Stimulated activated CD4-positive, alpha-beta T cell treated with anti-CD3 and anti-CD28 coated beads, Interleukin-12 subunit alpha, Interleukin-12 subunit beta, amount 100 ng/mL, for 48 hours (primary cell): ENCODE results near the gene PROKR2.

ENCODE experiments used
- DNase-seq, 3 donors: peaks; one replicate each; pipeline ENCODE4 v3.0.0-alpha.2; 2020; ENCODE audit warnings: low read depth in 2 of 3, low spot score in 1 of 3

Gene PROKR2

GRCh38 chr20:5316188-5317158 lies at the start of gene PROKR2:
Gene PROKR2, minus strand, starts transcription at chr20:5316954. Its CDS starts 2,585 bp downstream, at chr20:5314369.
- DNase-seq = peak in 1 of 3 donors; percentile 8

- DNase-seq = no peak
Measured at GRCh38 chr20:5364997-5365597, 48.3 kb upstream of the PROKR2 start.

DNA sequence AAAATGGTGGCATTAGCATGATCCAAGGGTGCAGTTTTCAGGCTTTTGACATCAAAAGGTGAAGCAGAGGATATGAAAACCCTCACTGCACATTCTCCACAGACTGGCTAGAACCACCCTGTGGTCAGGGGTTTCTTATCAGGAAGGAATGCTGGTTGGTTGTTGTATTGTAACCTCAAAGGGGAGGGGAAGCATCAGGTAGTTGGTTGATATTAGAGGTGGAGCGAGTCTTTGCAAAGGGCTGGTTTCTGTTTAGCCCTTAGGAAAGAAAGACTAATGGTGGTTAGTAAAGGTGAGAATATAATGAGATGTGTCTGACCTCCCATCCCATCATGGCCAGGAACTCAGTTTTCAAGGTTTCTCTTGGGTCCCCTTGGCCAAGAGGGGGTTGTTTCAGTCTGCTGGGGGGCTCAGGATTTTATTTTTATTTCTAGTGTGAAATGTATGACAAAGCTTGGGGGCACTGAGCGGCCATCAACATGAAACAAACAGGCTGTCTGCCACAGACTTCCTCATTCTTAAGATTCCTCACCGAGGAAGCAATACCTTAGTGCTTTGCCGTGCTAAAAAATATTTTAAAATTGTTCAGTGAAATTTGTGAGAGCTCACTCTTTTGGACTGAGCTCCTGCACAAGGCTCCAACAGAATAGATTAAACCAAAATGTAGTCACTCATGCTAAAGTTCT lies 47.5 kb upstream of the PROKR2 start:
- no peak for DNase-seq

DNA sequence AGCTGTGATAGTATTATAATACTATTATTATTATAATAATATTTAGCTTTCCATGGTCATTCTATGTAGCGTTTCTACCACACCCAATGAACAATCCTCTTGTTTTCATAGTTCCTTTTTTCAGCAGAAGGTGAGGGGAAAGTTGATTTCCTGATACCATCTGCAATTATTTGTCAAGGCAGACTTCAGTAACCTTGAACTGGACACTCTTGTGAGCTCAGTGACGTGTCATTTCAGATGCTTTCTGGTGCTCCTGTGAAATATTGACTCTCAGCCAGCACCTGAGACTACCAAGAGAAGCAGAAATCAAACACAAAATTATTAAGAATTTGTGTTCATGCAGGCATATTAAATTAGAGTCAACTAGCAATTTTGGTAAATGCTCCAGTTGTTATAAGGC lies 46.0 kb upstream of the PROKR2 start:
- DNase-seq = no peak

- no peak for DNase-seq
Measured at GRCh38 chr20:5361176-5361575, 44.4 kb upstream of the PROKR2 start.

DNA sequence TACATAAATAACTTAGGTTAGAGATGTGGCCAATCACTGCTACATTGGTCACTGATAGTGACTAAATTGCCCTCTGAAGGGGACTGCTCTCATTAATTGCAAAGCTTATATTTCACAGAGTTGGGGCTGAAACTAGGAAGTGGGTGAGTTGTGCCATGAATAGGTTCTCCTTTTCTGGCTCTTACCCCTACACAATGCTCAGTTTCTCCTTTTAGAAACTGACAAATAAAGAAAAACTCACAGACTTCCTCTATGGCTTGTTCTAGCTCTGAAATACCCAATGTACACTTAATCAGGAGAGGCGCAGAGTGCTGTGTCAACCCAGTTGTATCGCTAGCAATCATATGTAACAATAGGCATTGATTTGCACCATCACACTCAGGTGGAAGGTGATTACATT lies 41.2 kb upstream of the PROKR2 start:
- DNase-seq = no peak

DNA sequence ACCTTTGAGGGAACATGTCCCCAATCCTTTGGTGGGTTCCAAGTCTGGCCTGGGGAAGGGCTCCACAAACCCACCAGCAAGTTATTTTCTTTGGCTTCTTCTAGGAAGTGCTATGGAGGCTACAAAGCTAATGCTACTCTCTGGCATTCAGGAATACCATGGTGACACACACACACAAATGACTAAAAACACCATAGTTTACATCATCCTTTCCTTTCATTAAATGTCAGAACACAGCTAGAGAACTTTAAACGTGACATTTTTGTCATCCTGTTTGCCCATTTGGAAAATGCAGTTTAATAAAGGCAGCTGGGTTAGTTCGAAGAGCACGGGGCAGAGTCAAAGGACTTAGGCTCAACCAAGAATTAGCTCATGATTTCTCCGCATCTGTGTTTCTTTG lies 40.2 kb upstream of the PROKR2 start:
- no peak for DNase-seq

GRCh38 chr20:5354901-5355300 lies 38.1 kb upstream of the PROKR2 start:
- DNase-seq = no peak

DNA sequence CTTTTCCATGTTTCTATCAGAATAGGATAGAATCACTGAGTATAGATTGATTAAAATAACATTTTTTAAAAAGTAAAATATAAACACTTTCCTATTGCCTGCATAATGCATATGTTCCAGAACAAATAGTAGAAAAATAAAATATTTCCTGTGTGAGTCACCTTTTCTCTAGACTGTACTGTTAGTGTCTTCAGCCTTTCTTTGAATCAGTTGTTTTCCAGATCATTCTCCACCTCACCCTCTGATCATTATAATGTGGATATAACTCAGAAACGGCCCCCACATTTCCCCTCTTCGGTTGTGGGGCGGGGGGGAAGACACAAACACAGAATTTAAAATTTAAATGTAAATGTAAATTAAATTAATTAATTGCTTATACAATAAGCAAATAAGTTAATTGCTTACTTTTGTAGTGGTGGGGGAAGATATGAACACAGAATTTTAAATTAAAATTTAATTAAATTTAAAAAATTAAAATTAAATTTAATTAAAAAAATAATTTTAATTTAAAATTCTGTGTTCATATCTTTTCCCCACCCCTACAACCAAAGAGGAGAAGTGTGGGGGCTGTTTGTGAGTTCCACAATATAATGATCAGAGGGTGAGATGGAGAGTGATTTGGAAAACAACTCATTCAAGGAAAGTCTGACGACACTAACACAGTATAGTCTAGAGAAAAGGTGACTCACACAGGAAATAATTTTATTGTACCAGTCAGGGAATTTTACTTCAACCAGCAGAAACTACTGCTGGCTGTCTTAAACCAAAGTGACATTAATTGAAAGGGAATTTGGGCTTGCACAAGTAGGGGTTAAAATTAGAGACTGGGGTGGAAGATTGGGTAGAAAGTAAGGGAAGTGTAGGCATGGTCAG lies 37.1 kb upstream of the PROKR2 start:
- DNase-seq = no peak

- no peak for DNase-seq
Measured at GRCh38 chr20:5349448-5349847, 32.7 kb upstream of the PROKR2 start.

DNA sequence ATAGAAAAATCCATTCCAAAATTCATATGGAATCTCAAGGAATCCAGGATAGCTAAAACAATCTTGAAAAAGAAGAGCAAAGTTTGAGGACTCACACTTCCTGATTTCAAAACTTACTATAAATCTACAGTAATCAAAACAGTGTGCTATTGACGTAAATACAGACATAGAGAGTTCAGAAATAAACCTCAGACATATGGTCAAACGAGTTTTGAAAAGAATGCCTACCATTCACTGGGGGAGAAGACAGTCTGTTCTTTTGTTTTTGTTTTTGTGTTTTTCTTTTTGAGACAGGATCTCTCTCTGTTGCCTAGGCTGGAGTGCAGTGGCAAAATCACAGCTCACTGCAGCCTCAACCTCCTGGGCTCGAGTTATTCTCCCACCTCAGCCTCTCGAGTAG lies 25.3 kb upstream of the PROKR2 start:
- no peak for DNase-seq

- no peak for DNase-seq
Measured at GRCh38 chr20:5331340-5331739, 14.6 kb upstream of the PROKR2 start.

DNA sequence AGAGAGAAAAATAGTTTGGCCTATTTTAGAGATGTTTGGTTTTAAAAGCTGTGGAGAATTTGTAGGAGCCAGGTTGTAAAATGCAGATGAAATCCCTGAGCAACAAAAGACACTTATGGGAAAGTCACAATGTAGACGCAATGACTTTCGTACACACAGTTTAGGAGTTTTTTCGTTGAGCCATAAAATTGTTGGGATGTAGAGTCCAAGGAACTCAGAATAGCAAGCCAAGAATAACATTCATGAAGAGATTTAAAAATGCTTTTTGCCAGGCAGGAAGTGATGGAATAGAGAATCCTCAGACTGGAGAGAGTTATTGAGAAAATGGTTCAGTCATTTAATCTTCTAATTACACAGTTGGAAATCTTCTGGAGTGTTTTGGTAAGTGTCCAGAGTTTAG lies 11.5 kb upstream of the PROKR2 start:
- no peak for DNase-seq

- no peak for DNase-seq
Measured at GRCh38 chr20:5327356-5327755, 10.6 kb upstream of the PROKR2 start.

DNA sequence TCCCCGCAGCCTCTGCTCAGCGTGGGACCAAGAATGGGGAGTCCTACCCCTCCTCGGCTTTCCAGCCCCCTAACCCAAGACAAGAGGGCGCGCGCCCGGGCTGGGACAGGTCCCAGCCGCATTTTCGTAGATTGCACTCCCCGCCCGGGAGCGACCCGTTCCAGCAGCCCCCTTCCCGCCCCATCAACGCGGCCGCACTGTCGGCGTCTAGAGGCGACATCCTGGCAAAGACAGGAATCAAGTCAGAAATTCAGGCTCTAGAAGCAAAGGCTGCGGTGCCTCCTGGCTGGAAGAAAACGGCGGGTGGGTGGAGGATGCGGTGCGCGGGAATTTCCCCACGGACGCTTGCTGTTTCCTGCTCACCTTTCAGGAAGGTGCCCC lies 957 bp downstream of the PROKR2 start:
- no peak for DNase-seq

- DNase-seq = no peak
Measured at GRCh38 chr20:5313916-5314315, 2.8 kb downstream of the PROKR2 start.

- DNase-seq = no peak
Measured at GRCh38 chr20:5312518-5312917, 4.2 kb downstream of the PROKR2 start.

DNA sequence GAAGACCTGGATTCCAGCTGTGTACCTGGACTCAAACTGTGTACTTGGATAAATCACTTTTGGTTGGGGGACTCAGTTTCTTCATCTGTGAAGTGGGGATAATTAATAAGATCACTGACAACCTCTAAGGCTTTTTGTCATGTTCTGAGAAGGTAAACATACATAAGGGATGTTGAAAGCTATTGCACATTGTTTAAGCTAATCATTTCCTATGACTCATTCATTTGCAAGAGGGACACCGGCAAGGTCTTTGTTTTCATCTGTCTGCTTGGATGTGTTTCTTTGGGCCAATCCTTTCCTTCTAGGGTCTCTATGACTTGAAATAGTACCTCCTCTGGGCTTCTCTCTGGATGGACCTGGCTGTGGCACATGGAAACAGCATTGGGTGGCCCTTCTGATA lies 6.8 kb downstream of the PROKR2 start:
- no peak for DNase-seq

- DNase-seq = no peak
Measured at GRCh38 chr20:5298811-5299210, 17.9 kb downstream of the PROKR2 start.

GRCh38 chr20:5297280-5298004 lies 19.3 kb downstream of the PROKR2 start:
- DNase-seq = no peak
